ENCODE results near the gene WFDC9.
"Not testable (repeated sequence)": the region's sequence is repeated elsewhere in the genome, so short reads cannot be mapped to it uniquely, and the experiment has no call there.

The WFDC9 gene

GRCh38 chr20:45647441-45648050, 16.5 kb upstream of the WFDC9 start:
- no peaks in the 10 kb centered on the region for H3K27me3 ChIP-seq (replicated peaks)
- no peaks in the 10 kb centered on the region for H3K36me3 ChIP-seq (replicated peaks)
- H3K4me3 ChIP-seq (ENCODE audit: low read depth, low read length), result no peak overlapping the region
- TF ChIP-seq CTCF (IDR thresholded peaks at IDR 0.05; ENCODE audit: low read depth, low read length, missing control alignments), result no peak
- no peak for DNase-seq
- in situ Hi-C loops (cut with HindIII; ENCODE audit: low pct_ligation_motif_present, low sequenced_read_pairs), result no loop called here
- no peak overlapping the region for H3K27ac ChIP-seq

GRCh38 chr20:45646875-45647274, 15.8 kb upstream of the WFDC9 start:
- TF ChIP-seq CTCF (IDR thresholded peaks at IDR 0.05; ENCODE audit: low read depth, low read length, missing control alignments), result no peak
- Histone ChIP-seq H3K36me3 (replicated peaks) (no peaks in the 10 kb centered on the region), H3K4me3 (ENCODE audit: low read depth, low read length) (no peak overlapping the region), H3K27me3 (replicated peaks) (no peaks in the 10 kb centered on the region), H3K27ac (no peak overlapping the region)
- no peak for DNase-seq
- in situ Hi-C loops (cut with HindIII; ENCODE audit: low pct_ligation_motif_present, low sequenced_read_pairs), result no loop called here

GRCh38 chr20:45645869-45646268, 14.8 kb upstream of the WFDC9 start:
- H3K36me3 ChIP-seq (replicated peaks); DNase-seq; in situ Hi-C loops (cut with HindIII; ENCODE audit: low pct_ligation_motif_present, low sequenced_read_pairs); H3K27ac ChIP-seq; H3K27me3 ChIP-seq (replicated peaks); H3K4me3 ChIP-seq (ENCODE audit: low read depth, low read length): not testable (repeated sequence)

GRCh38 chr20:45641076-45641475, 10.0 kb upstream of the WFDC9 start:
- in situ Hi-C loops (cut with HindIII; ENCODE audit: low pct_ligation_motif_present, low sequenced_read_pairs); H3K36me3 ChIP-seq (replicated peaks); DNase-seq; H3K27me3 ChIP-seq (replicated peaks); H3K4me3 ChIP-seq (ENCODE audit: low read depth, low read length); H3K27ac ChIP-seq: not testable (repeated sequence)

GRCh38 chr20:45639687-45640086, 8.6 kb upstream of the WFDC9 start:
- no peak overlapping the region for H3K4me3 ChIP-seq (ENCODE audit: low read depth, low read length)
- in situ Hi-C loops (cut with HindIII; ENCODE audit: low pct_ligation_motif_present, low sequenced_read_pairs), result no loop called here
- no peaks in the 10 kb centered on the region for H3K36me3 ChIP-seq (replicated peaks)
- no peak for TF ChIP-seq CTCF (IDR thresholded peaks at IDR 0.05; ENCODE audit: low read depth, low read length, missing control alignments)
- no peak for DNase-seq
- no peak overlapping the region for H3K27ac ChIP-seq
- no peaks in the 10 kb centered on the region for H3K27me3 ChIP-seq (replicated peaks)

GRCh38 chr20:45636513-45636912, 5.4 kb upstream of the WFDC9 start:
- no peak for TF ChIP-seq CTCF (IDR thresholded peaks at IDR 0.05; ENCODE audit: low read depth, low read length, missing control alignments)
- H3K36me3 ChIP-seq (replicated peaks), result no peaks in the 10 kb centered on the region
- no peaks in the 10 kb centered on the region for H3K27me3 ChIP-seq (replicated peaks)
- in situ Hi-C loops (cut with HindIII; ENCODE audit: low pct_ligation_motif_present, low sequenced_read_pairs), result no loop called here
- no peak overlapping the region for H3K4me3 ChIP-seq (ENCODE audit: low read depth, low read length)
- no peak overlapping the region for H3K27ac ChIP-seq
- no peak for DNase-seq

- Histone ChIP-seq H3K27me3 (replicated peaks) (no peaks in the 10 kb centered on the region), H3K27ac (no peak overlapping the region), H3K4me3 (ENCODE audit: low read depth, low read length) (no peak overlapping the region), H3K36me3 (replicated peaks) (no peaks in the 10 kb centered on the region)
- DNase-seq, result no peak
- TF ChIP-seq CTCF (IDR thresholded peaks at IDR 0.05; ENCODE audit: low read depth, low read length, missing control alignments), result no peak
- in situ Hi-C loops (cut with HindIII; ENCODE audit: low pct_ligation_motif_present, low sequenced_read_pairs), result no loop called here
Observed at GRCh38 chr20:45630371-45630770, 713 bp downstream of the WFDC9 start.

Measured in brain microvascular endothelial cell (primary cell).